Measurements from ENCODE around the gene TSEN34.

DNA sequence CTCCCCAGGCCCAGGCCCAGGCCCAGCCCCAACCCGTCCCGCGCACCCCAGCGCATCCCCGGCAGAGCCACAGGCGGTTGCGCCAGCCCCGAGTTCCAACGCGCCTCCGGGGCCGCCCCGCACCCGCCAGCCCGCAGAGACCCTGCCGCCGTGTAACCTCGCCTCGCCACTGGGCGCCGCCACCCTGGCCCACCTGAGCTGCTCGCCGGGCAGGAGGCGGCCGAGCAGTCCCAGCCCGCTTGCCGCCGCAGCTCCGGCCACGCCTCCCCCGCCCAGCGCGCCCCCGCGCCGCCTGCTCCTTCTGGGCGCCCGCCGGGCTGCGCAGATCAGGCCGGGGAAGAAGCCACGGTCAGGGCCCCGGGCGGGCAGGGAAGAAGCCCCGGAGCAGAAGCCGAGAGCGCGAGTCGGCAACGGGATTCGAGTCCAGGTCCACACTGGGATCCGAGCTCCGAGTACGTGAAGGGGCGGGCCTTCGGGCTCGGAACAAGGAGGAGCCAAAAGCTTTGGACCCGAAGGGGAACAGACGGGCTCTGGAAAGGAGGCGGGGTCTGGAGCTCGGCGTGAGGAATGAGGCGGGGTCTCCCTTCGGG, 1.9 kb upstream of the TSEN34 start, which contains the start of gene MBOAT7:
- TF ChIP-seq, protein P1, sequence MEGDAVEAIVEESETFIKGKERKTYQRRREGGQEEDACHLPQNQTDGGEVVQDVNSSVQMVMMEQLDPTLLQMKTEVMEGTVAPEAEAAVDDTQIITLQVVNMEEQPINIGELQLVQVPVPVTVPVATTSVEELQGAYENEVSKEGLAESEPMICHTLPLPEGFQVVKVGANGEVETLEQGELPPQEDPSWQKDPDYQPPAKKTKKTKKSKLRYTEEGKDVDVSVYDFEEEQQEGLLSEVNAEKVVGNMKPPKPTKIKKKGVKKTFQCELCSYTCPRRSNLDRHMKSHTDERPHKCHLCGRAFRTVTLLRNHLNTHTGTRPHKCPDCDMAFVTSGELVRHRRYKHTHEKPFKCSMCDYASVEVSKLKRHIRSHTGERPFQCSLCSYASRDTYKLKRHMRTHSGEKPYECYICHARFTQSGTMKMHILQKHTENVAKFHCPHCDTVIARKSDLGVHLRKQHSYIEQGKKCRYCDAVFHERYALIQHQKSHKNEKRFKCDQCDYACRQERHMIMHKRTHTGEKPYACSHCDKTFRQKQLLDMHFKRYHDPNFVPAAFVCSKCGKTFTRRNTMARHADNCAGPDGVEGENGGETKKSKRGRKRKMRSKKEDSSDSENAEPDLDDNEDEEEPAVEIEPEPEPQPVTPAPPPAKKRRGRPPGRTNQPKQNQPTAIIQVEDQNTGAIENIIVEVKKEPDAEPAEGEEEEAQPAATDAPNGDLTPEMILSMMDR (IDR thresholded peaks at IDR 0.05), result no peak
- no peak for TF ChIP-seq POLR2A (IDR thresholded peaks at IDR 0.05)

Data from lower leg skin (tissue), 3 donors.